Ectodermal cell (in vitro differentiated cells): ENCODE data around the gene SAMMSON.

Source experiments
- H3K27ac ChIP-seq: 2 replicates; pipeline ENCODE4 v1.7.0; 2013; ENCODE audit warnings: mild to moderate bottlenecking, low read depth, low read length; ENCODE audit not compliant: insufficient read depth, poor library complexity, severe bottlenecking
- H3K27me3 ChIP-seq: 2 replicates; pipeline ENCODE4 v1.7.0; 2013; ENCODE audit warnings: mild to moderate bottlenecking, low read length; ENCODE audit not compliant: insufficient read depth, control insufficient read depth, poor library complexity, severe bottlenecking
- H3K36me3 ChIP-seq: one replicate; pipeline ENCODE4 v1.7.0; 2013; ENCODE audit warnings: low read length; ENCODE audit not compliant: control insufficient read depth, insufficient read depth
- H3K4me1 ChIP-seq: one replicate; pipeline ENCODE4 v1.7.0; 2013; ENCODE audit warnings: low read length; ENCODE audit not compliant: control insufficient read depth, insufficient read depth
- H3K4me3 ChIP-seq: 2 replicates; pipeline ENCODE4 v1.7.0; 2013; ENCODE audit warnings: low read depth, low read length, control low read depth; ENCODE audit not compliant: insufficient read depth
- H3K9me3 ChIP-seq: 2 replicates; pipeline ENCODE4 v1.7.0; 2013; ENCODE audit warnings: mild to moderate bottlenecking, low read length, moderate library complexity; ENCODE audit not compliant: control insufficient read depth
- WGBS, 2 experiments: methylation state at CpG; one replicate each; pipeline ENCODE4 v1.1.7; 2013; ENCODE audit warnings: missing lambda C conversion rate in 2 of 2; 5-methylcytosine and 5-hydroxymethylcytosine counted together

SAMMSON gene

GRCh38 chr3:70108072-70108471 is 108.5 kb downstream of the SAMMSON start:
- H3K27me3 ChIP-seq: no peaks in the 10 kb centered on the region
- H3K36me3 ChIP-seq: no peaks in the 10 kb centered on the region
- H3K4me1 ChIP-seq: no peaks in the 10 kb centered on the region
- no peak overlapping the region for H3K4me3 ChIP-seq
- 61 to 73% methylated on average over 2 to 6 of the region's 6 CpGs for WGBS, 2 experiments
- no peak overlapping the region for H3K27ac ChIP-seq
- no peaks in the 10 kb centered on the region for H3K9me3 ChIP-seq

GRCh38 chr3:70108546-70108945 is 109.0 kb downstream of the SAMMSON start:
- H3K4me3 ChIP-seq: no peak overlapping the region
- no peaks in the 10 kb centered on the region for H3K27me3 ChIP-seq
- WGBS, 2 experiments: 57 to 64% methylated on average over 3 of the region's 3 CpGs
- no peak overlapping the region for H3K27ac ChIP-seq
- H3K4me1 ChIP-seq: no peaks in the 10 kb centered on the region
- no peaks in the 10 kb centered on the region for H3K36me3 ChIP-seq
- H3K9me3 ChIP-seq: no peaks in the 10 kb centered on the region

- Histone ChIP-seq H3K36me3 (no peaks in the 10 kb centered on the region), H3K9me3 (no peaks in the 10 kb centered on the region), H3K4me3 (no peak overlapping the region), H3K27ac (no peak overlapping the region), H3K4me1 (no peaks in the 10 kb centered on the region), H3K27me3 (no peaks in the 10 kb centered on the region)
- WGBS, 2 experiments: 85 to 94% methylated on average over 2 of the region's 2 CpGs
Measured at GRCh38 chr3:70110066-70110465, 110.5 kb downstream of the SAMMSON start.

- Histone ChIP-seq H3K9me3 (no peaks in the 10 kb centered on the region), H3K27me3 (no peaks in the 10 kb centered on the region), H3K27ac (no peak overlapping the region), H3K4me3 (no peak overlapping the region), H3K36me3 (no peaks in the 10 kb centered on the region), H3K4me1 (no peaks in the 10 kb centered on the region)
- WGBS, 2 experiments: 83 to 92% methylated on average over 1 of the region's 1 CpG
Measured at GRCh38 chr3:70111411-70111810, 111.9 kb downstream of the SAMMSON start.

- H3K27ac ChIP-seq: no peak overlapping the region
- no peak overlapping the region for H3K4me3 ChIP-seq
- WGBS, 2 experiments: 75 to 92% methylated on average over 1 to 3 of the region's 3 CpGs
- H3K27me3 ChIP-seq: no peaks in the 10 kb centered on the region
- no peaks in the 10 kb centered on the region for H3K4me1 ChIP-seq
- no peaks in the 10 kb centered on the region for H3K36me3 ChIP-seq
- no peaks in the 10 kb centered on the region for H3K9me3 ChIP-seq
Measured at GRCh38 chr3:70112751-70113150, 113.2 kb downstream of the SAMMSON start.

GRCh38 chr3:70114431-70114830 is 114.9 kb downstream of the SAMMSON start:
- Histone ChIP-seq H3K27ac (no peak overlapping the region), H3K9me3 (no peaks in the 10 kb centered on the region), H3K27me3 (no peaks in the 10 kb centered on the region), H3K36me3 (no peaks in the 10 kb centered on the region), H3K4me1 (no peaks in the 10 kb centered on the region), H3K4me3 (no peak overlapping the region)
- 100% methylated on average over 1 of the region's 1 CpG; no CpG with 5 or more reads in 1 of the 2 experiments for WGBS, 2 experiments

GRCh38 chr3:70119879-70120278 is 120.3 kb downstream of the SAMMSON start:
- Histone ChIP-seq H3K9me3 (no peaks in the 10 kb centered on the region), H3K27me3 (no peaks in the 10 kb centered on the region), H3K4me3 (no peak overlapping the region), H3K27ac (no peak overlapping the region), H3K4me1 (no peaks in the 10 kb centered on the region), H3K36me3 (no peaks in the 10 kb centered on the region)
- 93 to 97% methylated on average over 2 of the region's 2 CpGs for WGBS, 2 experiments
